Amniotic stem cell (primary cell): ENCODE data around the gene NINJ2.

Experiments used
- DNase-seq: peaks from one replicate; lab custom pipeline; 2025; lab: John Stamatoyannopoulos, UW

The NINJ2 gene

GRCh38 chr12:569091-569676, 94.1 kb downstream of the NINJ2 start:
- no peak for DNase-seq

DNA sequence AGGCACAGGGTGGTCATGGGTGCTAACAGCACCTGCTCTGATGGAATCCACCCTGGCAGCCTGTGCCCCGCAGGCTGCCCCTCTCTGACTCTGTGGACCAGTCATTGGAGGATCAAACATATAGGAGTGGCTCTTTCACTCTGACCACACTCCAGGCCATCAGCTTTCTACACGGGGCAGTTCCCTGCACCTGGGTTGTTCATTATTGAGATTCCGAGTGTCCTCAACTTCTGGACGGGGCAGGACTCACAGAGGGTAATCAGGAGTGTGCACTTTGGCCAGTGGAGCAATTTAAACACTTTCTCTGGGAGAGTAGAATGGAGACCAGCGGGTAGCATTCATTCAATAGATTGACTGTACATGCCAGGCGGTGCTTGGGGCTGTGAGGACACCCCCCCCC, 94.8 kb downstream of the NINJ2 start:
- no peak for DNase-seq

DNA sequence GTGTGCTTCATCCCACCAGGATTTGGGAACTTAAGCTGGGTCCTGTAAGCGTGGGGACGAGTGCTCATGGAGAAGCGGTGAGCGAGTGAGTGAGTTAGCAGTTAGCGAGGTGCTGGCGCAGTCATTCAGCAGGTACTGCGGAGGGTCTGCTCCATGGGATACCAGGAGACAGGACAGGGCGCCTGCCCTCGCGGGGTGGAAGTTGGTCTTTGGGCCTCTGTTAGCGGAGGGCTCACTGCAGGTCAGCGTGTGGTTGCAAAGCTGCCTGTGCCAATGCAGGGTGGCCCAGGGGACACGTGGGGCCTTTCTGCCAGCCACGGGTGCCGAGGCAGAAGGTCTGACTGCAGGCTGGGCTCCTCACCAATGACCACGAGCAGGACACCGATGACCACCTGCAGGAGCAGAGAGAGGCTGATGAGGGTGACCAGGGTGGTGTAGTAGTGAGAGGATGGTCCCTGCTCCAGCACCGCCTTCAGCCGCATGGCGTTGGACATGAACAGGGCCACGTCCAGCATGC, 97.6 kb downstream of the NINJ2 start:
- no peak for DNase-seq

- no peak for DNase-seq
Measured at GRCh38 chr12:565161-565560, 98.1 kb downstream of the NINJ2 start.

DNA sequence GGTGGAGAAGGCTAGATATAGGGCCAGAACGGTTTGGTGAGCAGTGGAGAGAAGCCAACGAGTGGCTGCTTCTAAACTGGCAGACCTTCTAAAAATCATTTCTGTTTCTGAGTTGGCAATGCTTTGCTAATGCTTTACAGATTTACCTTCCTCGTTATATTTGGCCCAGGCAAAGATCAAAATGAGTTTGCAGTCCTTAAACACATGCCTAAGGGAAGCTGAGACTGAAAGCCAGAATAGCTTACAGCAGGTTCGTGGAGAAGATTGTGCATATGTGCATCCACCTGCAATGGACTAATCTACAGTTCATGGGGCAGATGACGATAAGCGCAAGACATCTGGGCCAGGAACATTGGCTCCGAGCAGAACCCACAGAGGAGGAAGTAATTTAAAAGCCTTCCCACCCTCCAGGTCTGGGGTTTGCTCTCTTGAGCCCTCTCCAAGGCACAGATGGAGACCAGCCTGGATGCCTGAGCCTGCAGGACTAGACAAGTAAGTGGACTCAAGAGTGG, 99.4 kb downstream of the NINJ2 start:
- DNase-seq, result no peak

DNA sequence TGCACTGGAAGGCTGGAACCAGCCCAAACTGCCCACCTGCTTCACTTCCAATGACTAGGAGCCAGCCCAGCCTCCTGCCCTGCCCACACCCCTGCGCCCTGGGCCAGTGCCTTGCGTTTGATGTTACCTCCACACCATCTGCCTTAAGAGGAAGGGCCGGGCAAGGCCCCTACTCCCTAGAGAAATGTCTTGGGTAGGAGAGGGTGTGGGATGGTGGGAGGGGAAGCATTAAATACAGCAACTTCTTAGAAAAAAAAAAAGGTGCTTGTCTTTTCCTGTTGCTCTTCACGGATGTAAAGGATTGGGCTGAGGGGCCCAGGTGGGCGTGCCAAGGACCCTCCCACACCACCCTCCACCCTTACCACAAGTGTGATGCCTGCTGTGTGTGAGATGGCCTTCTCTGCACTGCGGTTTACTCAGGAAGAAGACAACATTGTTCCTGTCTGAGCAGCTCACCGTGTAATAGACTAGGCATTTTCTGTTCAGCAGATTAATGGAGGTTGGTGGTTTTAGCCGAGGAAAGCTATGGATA, 99.9 kb downstream of the NINJ2 start:
- DNase-seq, result no peak

DNA sequence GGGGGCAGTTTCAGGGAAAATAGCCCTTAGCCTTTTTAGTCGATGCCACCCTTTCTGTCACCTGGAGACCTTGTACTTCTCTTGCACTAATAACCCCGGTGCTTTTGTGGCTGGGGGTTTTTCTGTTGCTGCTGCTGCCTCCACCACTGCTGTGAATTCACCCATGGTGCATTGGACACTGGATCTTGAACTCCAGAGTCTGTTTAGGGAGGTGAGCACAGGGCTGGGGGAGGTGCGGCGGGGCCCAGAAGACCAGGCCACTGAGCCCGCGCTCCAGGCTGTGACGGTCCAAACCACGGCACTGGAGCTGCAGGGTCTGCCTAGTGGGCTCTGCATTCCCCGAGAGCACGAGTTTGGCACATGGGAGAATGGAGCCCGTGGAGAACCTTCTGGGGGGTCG, 100.6 kb downstream of the NINJ2 start:
- DNase-seq, result no peak

- DNase-seq, result no peak
Measured at GRCh38 chr12:561908-562593, 101.2 kb downstream of the NINJ2 start.

DNA sequence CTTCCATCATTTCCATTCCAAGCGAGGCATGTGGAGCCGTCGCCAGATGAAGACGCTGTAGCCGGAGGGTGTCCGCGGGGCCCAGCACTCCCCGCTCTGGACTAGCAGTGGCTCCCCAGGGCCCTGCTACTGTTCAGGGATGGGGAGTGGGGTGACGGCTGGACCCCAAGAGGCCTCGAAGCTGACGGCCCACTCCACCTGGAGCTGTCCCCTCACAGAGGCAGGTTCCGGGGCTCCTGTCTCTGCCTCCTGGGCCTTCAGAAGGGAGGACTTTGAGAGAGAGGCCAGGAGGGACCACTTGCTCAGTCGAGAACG, 101.9 kb downstream of the NINJ2 start:
- no peak for DNase-seq

GRCh38 chr12:560691-561390, 102.4 kb downstream of the NINJ2 start:
- no peak for DNase-seq

DNA sequence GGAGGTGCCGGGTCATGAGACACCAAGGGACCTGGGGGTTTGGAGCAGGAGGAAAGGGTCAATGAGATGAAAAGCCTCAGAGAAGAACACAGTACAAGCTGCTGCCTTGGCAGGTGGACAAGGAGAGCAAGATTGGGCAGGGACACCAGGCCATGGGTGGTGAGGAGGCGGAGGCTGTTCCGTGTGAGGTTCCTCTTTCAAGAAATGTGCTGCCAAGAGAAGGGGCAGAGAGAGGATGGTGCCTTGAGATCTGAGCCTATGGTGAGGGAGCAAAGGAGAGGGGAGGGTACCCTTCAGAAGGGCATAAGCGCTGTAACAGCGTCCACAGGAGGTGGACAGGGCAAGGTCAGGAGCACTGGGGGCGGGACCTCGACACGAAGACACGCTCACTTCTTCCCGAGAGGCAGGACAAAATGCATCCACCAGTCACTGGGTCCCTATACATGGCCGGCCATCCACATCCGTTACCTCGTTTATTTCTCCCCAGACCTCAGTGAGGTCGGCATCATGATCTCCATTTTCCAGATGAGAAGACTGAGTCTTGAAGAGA, 103.3 kb downstream of the NINJ2 start:
- no peak for DNase-seq

- DNase-seq, result no peak
Measured at GRCh38 chr12:559208-559905, 103.9 kb downstream of the NINJ2 start.

DNA sequence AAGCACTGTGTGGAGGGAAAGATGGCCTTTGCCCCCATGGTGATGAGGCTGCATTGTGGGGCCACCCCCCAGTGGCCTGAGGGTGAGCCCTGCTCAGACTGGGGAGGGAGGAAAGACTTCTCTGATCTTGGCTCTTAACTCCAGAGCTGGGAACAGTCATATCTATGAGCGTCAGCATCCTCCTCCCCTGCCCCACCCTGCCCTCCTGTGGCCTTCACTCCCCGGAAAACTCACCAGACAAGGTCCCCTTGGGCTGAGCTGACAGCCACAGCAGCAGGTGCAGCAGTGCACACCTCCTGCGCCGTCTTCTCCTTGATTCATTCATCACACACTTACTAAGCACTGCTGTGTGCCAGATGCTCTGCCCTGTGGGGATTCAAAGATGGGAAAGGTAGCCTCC, 104.7 kb downstream of the NINJ2 start:
- no peak for DNase-seq

- no peak for DNase-seq
Measured at GRCh38 chr12:556498-556897, 106.7 kb downstream of the NINJ2 start.

- DNase-seq, result no peak
Measured at GRCh38 chr12:554001-554285, 109.3 kb downstream of the NINJ2 start.

DNA sequence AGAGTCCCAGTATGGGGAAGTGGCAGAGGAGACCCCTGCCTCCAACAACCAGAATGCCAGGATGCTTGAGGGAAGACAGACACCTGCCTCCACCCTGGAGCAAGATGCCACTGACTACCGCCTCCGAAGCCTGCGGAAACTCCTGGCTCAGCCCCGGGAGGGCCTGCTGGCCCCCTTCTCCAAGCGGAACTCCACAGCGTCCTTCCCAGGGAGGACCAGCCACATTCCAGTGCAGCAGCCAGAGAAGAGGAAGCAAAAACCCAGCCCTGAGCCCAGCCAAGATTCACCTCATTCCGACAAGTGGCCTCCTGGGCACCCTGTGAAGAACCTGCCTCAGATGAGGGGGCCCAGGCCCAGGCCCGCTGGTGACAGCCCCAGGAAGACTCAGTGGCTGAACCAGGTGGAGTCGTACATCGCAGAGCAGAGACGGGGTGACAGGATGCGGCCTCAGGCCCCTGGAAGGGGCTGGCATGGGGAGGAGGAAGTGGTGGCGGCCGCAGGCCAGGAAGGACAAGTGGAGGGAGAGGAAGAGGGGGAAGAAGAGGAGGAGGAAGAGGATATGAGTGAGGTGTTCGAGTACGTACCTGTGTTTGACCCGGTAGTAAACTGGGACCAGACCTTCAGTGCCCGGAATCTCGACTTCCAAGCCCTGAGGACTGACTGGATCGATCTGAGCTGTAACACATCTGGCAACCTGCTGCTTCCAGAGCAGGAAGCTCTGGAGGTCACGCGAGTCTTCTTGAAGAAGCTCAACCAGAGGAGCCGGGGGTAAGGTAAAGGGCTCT, 109.8 kb downstream of the NINJ2 start:
- DNase-seq, result no peak

GRCh38 chr12:552466-552865, 110.8 kb downstream of the NINJ2 start:
- DNase-seq, result no peak

DNA sequence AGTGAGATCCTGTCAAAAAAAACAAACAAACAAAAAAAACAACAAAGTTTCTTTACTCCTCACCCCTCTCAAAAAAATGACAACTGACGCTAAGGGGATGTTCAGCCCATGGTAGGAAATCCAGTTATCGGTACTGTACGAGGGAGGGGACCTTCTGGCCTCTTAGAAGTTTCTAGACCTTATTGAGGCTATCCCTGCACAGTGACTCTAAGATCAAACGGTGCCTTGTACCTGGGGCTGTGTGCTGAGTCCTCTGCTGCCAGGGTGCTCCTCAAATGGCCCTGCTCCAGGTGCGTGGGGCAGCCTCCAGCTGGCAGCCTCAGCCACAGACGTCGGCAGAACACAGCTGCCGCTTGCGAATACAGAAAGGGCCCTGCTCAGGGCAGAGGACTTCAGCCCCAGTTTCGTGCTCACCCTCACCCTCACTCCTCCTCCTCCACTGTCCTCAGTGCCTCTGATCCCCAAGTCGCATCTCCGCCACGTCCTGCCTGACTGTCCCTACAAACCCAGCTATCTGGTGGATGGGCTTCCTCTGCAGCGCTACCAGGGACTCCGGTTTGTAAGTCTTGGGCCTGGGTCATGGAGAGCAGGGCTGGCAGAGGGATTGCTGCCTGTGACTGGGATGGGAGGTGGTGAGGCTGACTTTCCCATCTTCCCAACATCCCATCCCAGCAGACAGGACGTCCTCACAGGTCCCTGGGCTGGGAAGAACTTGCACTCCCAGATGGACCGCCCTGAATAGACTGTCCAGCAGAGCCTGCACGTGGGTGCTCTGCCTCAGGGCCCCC, 112.6 kb downstream of the NINJ2 start:
- DNase-seq, result no peak

GRCh38 chr12:549476-550082, 113.7 kb downstream of the NINJ2 start:
- no peak for DNase-seq

- DNase-seq, result no peak
Measured at GRCh38 chr12:547883-548470, 115.3 kb downstream of the NINJ2 start.
